HTERT RPE-1 (cell line): Measurements from ENCODE around the gene PANK4.

ENCODE experiments used
- in situ Hi-C: fragments of 300-500 bp; cut with MboI; formaldehyde crosslinking; loops from 4 replicates; pipeline ENCODE4 v1.14.3; 2020; ENCODE audit warnings: low sequenced_read_pairs

The PANK4 gene

DNA sequence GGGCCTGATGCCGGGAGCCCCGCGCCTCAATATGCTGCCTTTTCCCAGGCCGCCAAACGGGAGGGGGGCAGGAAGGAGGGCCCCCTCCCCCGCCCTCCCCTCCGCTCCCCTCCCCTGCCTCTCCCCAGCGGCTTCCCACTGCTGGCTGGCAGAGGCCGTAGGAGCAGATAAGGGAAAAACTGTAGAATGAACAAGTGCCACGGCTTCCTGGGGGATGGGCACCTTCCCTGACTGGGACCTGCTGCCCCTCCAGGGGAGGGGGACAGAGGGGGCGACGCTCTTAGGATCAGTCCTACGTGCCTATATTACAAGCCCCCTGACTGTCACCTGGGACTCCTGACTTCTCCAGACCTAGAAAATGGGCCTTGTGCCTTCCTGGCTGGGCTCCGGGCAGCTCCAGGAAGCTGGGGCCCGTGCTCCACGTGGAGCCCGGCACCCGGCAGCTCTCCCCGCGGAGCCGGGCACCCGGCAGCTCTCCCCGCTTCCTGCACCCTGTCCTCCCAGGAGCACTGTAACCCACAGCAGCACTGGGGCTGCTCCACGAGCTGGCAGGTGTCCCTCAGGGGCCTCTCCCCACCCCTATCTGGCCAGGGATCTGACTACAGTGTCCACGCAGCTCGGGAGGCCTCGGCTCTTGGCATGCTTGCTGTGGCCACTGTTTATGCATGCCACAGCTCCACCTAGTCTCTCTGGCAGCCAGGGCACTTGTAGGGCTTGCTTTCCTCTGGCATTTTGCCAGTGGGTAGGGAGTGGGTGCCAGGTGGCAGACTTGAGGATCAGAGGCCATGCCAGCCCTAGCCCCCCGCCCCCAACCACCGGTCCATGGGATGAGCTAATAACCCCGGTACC is 4.3 kb upstream of the PANK4 start:
- in situ Hi-C loops = no loop called here

DNA sequence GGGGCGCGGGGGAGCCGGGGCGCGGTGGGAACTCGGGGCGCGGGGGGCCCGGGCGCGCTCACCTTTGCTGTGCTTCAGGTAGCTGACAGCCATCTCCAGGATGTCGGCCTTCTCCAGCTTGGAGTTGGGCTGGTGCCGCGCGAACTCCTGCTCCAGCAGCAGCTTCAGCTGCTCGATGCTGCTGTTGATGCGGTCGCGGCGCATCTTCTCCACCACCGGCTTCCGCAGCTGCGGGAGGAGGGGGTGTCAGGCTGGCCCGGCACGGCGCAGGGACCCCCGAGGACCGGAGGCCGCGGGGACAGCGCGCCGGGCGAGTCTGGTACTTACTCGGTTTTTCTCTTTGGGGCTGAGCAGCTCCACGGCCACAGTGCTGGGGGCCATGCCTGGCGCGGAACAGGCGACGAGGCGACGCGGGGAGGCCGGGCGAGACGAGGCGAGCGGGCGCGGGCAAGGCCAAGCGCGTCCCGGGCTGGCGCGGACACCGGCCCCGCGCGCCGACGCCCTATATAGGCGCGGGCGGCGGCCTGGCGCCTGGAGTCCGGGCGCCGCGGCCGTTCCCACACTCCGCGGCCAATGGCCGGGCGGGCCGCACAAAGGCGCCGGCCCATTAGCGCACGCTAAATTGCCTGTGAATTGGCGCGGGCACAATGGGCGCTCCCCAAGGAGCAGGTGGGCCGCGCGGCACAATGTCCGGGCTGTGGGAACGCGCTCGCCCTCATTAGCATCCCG is 3.6 kb upstream of the PANK4 start, which contains the start of gene HES5:
TSS of gene HES5 (minus strand) at position 480 of the 729 bp plus-strand sequence. CDS start at position 381, 99 bp downstream.
- in situ Hi-C loops = no loop called here

DNA sequence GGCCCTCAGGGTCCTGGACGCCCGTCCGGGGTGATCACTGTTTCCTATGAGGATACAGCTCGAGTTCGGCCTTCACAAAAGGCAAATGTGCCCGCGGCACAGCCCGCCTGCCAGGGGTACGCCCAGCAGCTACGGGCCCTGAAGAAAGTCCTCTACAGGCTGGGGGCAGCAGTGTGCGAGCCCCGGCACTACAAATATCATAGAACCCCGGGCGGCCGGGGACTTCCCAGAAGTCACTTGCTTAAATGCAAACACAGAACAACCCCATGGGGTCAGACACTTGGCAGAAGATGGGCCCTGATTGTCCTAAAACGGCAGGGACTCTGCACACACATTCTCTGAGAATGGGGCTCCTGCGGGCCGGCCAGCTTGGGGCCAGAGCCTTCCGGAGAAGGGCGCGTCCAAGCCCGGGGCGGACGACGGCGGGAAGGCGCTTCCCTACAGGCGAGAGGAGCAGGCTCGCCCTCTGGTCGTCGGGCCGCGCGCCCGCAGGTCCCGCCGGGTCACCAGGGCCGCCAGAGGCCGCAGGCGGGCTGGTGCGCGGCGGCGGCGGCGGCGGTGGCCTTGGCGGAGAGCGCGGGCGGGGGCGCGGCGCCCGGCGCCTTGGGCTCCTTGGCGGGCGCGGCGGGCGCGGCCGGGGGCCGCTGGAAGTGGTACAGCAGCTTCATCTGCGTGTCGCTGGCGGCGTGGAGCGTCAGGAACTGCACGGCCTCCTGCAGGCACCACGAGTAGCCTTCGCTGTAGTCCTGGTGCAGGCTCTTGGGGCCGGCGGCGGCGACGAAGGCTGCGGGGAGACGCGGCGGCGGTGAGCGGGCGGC is 2.8 kb upstream of the PANK4 start:
- in situ Hi-C loops = no loop called here

DNA sequence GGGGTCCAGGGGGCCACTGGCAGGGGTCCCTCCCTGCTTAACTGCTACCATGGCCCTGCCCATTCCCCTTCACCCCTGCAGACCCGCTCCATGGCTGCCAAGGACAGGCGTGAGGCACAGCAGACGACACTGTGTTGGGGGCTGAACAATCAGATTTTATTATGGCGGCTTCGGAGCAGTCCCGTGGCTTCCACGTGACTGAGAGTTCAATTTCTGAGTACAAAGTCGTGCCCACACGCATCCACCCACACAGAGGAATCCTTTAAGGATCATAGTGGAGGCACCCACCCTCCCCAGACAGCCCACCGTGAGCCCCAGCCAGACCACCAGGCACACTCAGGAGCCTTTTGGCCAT is 2.2 kb upstream of the PANK4 start:
- in situ Hi-C loops = no loop called here

DNA sequence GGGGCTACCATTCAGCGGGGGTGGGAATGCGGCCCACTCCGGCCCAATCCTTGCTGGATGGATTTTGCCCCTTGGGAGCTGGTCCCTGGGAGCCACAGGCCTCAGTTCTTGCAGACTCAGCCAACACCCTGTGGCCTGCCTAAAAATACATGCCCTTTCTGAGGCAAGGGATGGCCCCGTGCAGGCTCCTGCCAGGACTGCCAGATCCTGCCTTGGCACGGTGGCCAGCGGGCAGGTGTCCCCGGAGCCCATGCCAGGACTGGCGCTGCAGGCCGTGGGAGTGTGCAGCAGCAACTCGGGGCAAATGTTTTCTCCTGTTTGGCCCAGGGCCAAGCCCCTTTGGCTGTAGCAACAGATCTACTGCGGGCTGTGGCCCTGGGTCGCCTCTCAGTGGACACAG is 1.6 kb upstream of the PANK4 start:
- in situ Hi-C loops = no loop called here

DNA sequence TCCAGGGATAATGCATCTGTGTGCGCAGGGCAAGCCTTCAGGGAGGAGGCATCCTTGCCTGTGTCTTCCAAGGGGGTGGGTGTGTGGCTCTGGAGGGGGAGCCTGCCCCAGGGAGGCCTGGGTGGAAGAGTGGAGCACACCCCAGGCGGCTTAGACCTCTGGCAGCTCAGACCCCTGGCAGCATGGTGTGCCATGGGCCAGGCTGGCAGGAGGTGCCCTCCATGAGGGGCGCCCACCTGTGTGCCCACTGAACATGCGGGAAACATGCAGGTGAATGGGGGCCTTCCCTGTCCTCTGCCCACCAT is 1.1 kb upstream of the PANK4 start:
- in situ Hi-C loops = no loop called here

DNA sequence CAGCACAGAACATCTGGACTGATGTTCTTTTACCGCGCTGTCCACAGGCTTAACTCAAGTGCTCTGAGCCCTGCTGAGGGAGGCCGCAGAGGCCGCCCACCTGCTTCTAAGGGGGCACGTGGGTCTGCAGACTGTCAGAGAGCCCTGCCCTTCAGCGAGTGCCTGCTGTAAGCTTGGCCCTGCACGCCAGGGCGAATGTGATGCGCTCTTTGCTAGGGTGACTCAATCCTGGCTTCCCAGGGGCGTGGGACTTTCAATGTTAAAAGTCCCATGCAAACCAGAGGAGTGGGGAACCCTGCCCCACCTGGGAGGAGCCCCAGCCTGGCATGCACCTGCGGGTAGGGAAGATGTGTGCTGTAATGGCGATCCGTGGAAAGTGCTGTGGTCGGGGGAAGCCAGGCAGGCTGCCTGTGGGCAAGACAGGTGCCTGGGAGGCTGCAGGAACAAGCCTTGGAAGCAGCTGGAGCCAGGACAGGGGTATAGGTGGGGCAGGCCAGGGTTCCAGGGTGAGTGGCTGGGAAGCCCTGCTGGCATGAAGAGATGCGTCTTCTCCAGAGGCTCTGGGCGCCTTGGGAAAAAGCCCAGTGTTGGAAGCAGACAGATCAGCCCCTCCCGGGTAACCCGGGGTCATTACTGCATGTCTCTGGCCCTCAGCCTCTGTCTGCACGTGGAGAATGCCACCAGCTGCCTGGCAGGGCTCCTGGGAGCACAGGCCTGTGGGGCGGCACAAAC is 594 bp upstream of the PANK4 start:
- in situ Hi-C loops = no loop called here

DNA sequence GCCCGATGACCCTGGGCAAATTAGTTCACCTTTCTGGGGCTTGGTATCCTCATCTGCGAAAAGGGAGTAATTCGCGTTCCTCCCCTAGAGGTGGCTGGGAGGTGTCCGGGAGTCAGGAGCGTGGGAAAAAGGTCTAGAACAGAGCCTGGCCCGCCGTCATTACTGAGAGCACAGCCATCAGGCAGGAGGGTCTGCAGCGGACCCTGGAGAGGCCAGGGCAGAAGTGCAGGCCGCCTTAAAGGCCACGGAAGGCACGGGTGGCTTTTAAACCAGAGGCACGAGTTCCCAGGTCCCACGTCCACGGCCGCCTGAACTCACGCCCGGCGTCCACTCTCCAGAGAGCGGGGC is 850 bp downstream of the PANK4 start:
- in situ Hi-C loops = no loop called here

DNA sequence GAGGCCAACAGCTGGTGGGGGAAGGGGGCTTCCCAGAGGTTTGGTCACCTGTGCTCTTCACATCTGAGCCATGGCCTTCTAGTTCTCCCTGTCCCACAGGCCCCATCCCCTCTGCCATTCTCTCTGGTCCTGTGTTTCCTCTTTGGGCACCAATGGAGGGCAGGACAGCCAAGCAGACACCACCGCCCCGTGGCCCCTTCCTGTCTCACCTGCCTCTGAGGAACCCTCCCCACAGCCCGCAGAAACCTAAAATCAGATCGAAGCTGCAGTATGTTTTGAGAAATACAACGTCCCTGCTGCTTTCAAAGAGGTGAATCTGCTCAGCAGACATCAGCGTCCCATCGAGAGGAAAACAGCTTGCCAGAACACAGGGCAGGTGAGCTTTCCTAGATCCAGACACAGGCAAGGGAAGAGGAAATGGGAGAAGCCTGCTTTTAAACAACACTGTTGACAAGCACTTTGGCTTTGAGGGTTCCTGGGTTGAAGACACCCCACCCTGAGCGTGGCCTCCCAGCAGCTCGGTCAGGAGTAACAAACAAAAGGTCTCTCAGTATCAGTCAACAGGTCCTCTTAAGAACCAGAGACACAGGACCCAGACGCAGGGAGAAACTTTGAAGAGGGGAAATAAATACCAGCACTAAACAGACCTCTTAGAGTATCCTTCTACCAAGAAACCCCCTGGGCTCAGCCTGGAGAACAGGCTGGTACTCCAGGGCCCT is 2.3 kb downstream of the PANK4 start:
- in situ Hi-C loops = no loop called here

DNA sequence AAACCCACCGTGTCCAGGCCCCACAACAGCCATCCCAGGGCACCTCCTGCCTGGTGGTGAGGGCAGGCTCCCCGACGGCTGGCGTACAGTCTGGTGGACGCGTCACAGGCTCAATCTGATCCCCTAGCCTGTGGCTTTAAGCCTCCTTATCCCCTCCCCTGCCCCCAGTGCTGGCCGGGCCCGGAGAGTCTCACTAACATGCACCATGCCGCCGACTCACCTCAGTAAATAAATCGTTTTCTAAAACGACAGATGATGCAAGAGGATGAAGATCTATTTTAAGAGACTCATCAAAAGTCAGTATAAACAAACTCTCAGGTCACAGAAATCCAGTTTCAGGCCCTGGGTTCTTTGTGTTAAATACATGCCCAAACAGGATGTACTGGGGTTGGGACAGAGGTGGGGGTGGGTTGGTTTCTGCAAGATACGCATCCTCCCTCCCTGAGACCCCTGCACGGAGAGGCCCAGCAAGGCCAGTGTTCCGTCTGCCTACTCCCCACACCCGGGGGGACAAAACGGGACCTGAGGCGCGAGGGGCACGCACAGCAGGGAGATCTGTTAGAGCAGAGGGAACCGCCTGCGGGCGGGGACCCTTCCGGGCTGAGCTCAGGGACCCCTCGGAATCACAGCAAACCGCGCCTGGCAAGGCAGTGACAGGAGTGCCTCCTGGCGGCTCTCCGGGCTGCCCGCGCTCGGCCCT is 3.1 kb downstream of the PANK4 start:
- in situ Hi-C loops = no loop called here

DNA sequence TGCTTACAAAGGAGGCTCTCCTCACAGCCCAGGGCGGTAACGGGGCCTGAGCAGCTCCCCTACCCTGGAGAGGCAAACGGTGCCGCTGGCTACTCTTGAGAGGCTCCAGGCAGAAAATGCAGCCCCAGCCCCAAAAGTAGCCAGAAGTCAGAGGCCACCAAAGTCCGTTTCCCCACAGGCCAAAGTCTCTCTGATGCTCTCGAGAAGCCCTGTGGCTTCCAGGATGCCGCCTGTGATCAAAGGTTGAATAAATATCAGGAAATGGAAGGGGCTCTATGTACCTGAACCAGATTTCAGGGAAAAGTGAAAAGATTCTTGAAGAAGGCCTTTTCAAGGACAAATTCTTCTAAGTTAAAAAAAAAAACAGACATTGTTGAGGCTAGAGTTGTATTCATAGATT is 4.2 kb downstream of the PANK4 start:
- in situ Hi-C loops = no loop called here

DNA sequence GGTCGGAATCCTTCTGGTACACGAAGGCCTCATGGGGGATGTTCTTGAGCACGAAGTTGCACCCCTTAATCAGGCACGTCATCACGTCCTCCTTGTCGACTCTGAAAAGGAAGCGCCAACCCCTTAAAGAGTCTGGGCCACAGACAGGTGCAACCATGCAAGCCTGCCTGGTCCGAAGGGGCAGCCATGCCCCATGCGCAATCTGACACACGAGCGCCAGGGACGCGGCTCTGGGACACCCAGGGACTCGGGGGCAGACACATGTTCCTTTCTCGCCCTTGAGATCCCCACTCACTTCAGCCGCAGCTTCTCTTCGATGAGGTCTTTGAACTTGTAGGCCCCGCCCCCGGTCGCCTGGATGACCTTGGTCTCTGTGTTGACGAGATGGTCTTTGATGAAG is 5.6 kb downstream of the PANK4 start:
- in situ Hi-C loops = no loop called here

DNA sequence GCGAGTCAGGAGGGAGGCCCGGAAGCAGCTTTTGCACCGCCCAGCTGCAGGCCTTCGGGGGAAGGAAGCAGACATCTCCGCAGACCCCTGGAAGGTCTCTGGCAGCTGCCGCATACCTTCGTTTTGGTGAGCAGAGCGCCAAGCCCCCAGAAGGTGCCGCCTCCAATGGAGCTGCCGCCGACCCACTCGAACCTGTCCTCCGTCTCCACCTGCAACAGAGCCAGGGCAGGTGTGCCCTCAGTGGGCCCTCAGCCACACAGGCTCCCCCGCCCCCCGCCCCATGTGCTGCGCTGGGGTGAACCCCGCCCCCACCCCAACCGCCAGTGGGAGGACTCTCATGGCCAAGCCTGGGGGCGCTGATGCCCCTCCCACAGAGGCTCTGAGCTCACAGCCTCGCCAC is 6.2 kb downstream of the PANK4 start:
- in situ Hi-C loops = no loop called here

DNA sequence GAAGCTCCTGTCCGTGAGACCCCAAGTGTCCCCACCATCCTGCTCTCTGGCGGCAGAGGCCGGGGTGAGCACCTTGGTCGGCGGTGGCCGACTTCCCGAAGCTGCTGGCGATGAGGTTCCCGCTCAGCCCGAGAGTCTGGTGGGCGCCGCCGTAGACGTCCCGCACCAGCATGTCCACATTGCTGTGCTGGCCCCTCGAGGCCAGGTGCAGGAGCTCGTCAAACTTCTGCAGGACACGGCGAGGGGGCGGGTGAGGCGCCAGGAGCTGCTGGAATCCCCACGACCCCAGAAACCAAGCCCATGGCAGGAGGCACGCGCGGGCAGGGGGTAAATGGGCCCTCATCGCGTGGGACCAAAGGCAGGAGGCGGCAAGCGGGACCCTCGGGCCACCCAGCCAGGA is 6.7 kb downstream of the PANK4 start:
- in situ Hi-C loops = no loop called here

DNA sequence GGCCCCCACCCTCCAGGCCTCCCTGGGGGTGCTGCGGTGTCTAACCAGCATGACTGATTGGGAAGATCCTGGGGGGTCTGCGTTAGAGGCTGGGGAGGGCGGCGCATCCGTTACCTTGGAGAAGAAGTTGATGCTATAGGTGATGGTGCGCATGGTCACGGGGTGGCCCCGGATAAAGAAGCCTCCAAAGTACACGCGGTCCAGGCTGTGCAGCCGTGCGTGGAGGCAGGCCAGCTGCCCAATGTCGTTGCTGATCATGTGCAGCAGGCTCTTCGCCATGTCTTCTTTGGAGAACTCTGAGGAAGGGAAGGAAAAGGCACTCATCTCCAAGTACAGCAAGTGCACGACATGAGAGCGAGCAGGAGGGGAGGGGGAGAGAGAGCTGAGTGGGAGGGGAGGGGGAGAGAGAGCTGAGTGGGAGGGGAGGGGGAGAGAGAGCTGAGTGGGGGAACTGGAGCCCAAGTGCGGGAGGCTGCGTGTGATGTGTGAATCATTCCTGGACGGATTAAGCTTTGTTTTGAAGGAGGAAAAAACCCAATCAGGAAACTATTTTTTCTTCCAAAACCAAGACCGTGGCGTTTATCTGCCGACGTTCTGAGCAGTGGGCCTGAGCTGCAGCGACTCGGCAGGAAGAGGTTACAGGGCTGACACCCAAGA is 7.2 kb downstream of the PANK4 start:
- in situ Hi-C loops = no loop called here

DNA sequence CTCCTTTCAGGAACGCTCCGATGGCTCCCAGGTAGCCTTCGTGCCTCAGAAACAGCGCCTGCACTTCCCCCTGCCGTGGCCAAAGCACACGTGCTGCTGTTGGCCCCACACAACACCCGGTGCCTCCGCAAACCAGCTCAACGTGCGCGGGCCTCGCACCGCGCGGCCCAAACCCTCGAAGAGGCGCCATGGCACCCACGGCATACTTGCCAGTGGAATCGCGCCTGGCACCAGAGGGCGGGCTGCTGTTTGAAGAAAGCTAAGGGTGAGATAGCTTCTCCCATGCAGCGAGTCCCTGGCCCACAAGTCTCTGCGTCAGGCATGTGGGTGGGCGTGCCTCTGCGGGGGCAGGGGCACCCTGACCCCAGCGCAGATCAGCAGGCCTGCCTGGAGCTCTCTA is 7.9 kb downstream of the PANK4 start:
- in situ Hi-C loops = no loop called here

DNA sequence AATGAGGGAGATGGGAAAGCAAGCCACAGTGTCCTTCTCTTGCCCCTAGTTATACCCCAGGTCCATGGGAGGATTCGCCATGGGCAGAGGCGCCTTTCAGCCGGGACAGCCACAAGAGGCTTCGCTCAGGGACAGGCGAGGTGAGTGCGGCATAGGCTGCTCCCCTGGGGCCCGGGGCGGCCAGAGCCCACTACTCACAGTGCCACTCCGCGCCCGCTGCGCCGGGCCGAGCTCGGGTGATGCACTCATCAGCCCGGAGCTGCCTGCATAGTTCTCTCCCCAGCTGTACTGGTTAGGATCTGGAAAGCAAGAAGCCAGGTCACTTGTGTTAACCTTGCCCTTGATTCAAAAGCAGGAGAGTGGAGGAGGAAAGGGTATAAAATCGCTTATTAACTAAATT is 8.4 kb downstream of the PANK4 start:
- in situ Hi-C loops = no loop called here

DNA sequence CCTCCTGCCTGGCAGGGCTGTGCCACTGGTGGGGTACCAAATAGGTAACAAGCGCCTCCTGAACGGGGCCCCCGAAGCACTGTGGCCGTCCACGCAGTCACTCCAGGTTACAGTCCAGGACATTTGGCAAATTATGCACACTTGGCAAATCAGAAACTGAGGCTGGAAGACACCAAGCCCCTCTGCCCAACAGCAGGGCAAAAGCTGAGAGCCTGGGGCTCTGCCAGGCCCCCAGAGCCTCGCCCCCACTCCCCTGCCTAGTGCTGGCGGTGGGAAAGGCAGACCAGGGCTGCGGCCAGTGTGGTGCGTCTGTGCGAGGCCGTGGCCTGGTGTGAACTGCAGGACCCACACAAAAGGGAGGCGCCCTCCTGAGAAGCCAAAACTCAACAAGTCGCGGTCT is 9.4 kb downstream of the PANK4 start:
- in situ Hi-C loops = no loop called here

DNA sequence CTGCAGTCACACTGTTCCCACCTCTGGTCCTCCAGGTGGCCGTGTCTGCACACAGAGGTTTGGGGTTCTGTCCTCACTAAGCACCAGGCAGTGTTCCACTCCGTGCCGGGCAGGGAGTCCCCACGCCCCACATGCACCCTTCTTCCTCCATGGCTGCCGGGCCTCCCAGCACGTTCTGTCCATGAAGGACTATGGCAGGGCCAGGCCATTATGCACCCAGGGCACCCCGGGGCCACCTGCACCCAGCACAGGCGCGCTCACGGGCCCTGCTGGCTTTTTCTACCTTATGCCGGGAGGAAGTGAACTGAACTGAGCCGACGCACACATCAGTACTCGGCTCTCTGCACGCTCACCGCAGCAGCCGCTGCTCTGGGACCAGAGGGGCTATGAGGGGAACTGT is 10.3 kb downstream of the PANK4 start:
- in situ Hi-C loops = no loop called here

DNA sequence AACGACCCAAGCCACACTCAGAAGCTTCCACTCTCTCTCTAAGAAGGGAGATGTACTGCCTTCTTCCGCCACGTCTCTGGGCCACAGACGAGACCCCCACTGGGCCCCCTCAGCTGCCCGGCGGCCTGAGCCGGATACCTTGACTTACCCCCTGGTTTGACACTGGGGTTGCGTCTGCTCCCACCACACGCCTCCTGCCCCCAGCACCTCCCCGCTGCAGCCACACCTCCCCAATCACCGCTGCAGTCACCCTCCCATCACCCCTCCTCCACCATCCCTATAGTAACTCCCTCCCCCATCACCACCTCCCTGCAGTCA is 10.7 kb downstream of the PANK4 start:
- in situ Hi-C loops = no loop called here
